GF-D8 (cell line): ENCODE data around the gene AP4B1.
"Not testable (repeated sequence)": the region's sequence is repeated elsewhere in the genome, so short reads cannot be mapped to it uniquely, and the experiment has no call there.

Experiments
- DNase-seq: peaks from one replicate; lab custom pipeline; 2025; lab: John Stamatoyannopoulos, UW

AP4B1 gene

GRCh38 chr1:113857776-113858175 lies 46.8 kb downstream of the AP4B1 start:
- no peak for DNase-seq

DNA sequence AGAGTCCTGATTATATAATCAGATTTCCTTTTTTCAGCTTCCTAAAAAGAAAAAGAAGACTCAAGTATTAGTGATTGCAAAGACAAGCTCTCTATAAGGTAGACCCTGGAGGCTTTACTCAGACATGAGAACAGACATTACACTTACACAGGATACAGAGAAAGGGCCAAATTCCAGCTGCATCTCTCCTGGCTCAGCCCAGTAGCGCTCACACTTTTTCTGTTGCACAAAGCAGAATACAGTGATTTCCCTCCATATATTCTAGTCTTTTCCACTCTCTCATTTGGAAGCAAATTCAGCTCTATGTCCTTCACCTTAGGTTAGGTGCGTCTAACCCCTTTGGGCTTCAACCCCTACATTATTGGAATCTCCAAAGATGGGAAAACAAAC lies 48.2 kb downstream of the AP4B1 start:
- DNase-seq, result no peak

DNA sequence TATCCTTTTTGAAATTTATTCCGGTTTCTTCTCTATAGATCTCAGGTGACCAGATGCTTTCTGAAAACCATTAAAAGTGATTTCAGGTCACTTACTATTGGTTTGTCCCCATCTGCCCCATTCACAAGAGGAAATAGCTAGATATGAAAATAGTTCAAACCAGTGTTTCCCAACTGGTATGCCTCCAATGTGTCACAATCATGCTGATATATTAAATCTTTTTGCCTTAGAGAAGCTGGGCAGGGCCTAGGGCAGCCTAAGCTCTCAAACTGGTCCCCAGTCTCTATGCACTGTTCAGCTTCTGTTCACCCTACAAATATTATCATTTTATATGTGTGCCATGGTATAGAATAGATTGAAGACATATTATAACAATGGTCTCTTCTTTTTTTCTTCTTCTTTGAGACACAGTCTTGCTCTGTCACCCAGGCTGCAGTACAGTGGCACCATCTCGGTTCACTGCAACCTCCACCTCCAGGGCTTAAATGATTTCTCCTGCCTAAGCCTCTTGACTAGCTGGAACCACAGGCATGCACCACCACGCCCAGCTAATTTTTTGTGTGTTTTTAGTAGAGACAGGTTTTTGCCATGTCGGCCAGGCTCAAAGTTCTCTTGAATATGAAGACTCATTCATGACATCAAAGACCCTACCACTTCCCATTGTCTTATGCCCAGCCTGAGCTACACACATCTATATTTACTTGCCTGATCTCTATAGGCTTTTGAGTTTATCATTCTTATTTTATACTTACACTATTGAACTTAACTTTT lies 48.8 kb downstream of the AP4B1 start:
- DNase-seq, result no peak

GRCh38 chr1:113854234-113854633 lies 50.4 kb downstream of the AP4B1 start:
- DNase-seq, result no peak

DNA sequence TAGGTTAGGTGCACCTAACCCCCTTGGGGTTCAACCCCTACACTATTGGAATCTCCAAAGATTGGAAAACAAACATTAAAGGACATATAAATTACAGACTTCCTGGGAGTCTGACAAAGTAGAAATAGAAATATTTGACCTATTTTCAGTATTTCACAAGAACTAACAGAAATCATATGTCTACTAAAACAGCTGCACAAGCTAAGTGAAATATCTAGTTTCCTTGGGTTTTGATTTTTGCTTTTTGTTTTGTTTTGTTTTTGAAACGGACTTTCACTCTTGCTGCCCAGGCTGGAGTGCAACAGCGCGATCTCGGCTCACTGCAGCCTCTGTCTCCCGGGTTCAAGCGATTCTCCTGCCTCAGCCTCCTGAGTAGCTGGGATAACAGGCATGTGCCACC lies 51.9 kb downstream of the AP4B1 start:
- DNase-seq, result not testable (repeated sequence)

GRCh38 chr1:113850127-113850796 lies 54.3 kb downstream of the AP4B1 start:
- DNase-seq, result no peak

DNA sequence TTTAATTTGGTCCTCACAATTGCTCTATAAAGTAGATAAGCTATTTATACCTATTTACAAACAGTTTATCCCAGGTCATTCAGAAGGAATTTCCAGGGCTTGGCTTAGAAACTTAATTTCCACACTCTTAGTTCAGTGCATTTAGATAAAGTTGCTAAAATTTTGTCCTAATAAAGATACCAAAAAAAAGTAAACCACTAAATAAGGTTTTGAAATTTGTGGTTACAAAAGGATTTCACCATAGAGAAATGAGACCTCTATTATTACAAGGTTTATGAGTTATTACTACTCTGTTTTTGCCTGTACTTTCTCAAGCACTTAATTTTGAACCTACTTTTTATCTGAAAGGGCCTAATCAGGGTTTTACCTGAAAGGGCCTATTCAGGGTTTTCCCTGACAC lies 55.5 kb downstream of the AP4B1 start:
- no peak for DNase-seq

GRCh38 chr1:113846391-113847035 lies 58.1 kb downstream of the AP4B1 start:
- no peak for DNase-seq
